ENCODE data around the gene MRGPRX4.

The MRGPRX4 gene

DNA sequence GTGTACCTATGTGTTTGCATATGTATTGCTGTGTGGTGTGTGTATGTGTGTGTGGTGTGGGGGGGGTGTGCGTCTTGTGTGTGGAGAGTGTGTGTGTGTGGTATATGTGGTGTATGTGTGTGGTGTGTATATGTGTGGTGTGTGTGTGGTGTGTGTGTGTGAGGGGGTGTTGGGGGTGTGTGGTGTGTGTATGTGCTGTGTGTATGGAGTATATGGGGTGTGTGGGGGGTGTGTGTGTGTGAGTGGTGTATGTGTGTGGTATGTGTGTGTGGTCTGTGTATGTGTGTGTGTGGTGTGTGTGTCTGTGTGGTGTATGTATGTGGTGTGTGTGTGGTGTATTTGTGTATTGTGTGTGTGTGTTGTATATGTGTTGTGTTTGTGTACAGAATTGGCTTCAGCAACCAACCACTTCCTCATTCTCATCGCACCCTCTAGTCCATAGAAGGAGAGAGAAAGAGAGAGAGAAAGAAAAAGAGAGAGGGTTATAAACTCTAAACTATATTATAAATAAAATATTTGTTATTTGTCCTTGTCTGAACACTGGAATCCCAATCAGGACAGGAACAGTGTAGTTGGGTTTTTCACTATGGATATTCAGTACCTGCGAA, 50.3 kb downstream of the MRGPRX4 start:
- H3K4me3 ChIP-seq (ENCODE audit: low read depth, low read length), result no peak overlapping the region
- H3K9me3 ChIP-seq (ENCODE audit: control insufficient read depth, insufficient read depth, low read length), result no peaks in the 10 kb centered on the region
- H3K27me3 ChIP-seq (ENCODE audit: control insufficient read depth, insufficient read depth, low read length), result no peaks in the 10 kb centered on the region
- H3K9ac ChIP-seq (ENCODE audit: low read depth, low read length), result no peak overlapping the region
- no peaks in the 10 kb centered on the region for H3K36me3 ChIP-seq (ENCODE audit: control insufficient read depth, insufficient read depth, low read length)
- no peaks in the 10 kb centered on the region for H3K4me1 ChIP-seq (ENCODE audit: control insufficient read depth, insufficient read depth, low read length)

Measured in iPS-15b (cell line).